ENCODE results near the gene NAPA. TPM values are rescaled to one million over a fixed set of nuclear protein-coding genes. Genes with fewer than 3 reads are reported as not detected.

Gene NAPA
- total and polyA plus RNA-seq, 10 of the 15 experiments (the other 5 are each of a cell fraction or from before 2014, with no cell fraction given) = 8.2 to 193 (median 102) TPM

DNA sequence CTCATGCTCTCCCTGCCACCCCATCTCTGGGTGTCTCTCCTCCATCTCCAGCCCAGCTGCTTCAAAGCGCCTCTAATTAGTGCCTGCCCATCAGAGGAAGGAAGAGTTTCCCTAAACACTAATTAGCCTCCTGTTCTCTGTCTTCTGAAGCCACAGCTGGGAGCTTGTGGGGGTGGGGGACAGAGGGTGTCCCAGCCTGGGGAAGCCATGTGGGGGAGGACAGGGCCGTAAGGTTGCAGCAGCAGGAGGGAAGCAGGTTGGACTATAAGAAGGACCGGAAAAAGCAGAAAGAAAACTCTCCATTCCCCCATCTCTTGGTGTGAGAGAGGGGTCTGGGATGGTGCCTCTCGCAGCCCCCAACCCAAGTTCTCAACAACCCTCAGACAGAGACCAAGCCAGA, 69.3 kb downstream of the NAPA start:
- no TSS peak for BruUV-seq (replicated peaks)
- no peaks in the 10 kb centered on the region for H4K20me1 ChIP-seq (ENCODE audit: control insufficient read depth, insufficient read depth)
- in situ Hi-C loops (cut with MboI) (no loop called here), intact Hi-C loops (cut with micrococcal nuclease; ENCODE audit: unreplicated experiment) (no loop called here)
- no peaks in the 10 kb centered on the region for H3K36me3 ChIP-seq (ENCODE audit: control insufficient read depth in 2 of 2, insufficient read depth in 2 of 2, low read length in 1 of 2)
- H3K9me3 ChIP-seq (replicated peaks; ENCODE audit: control insufficient read depth, insufficient read depth, low read length) = no peaks in the 10 kb centered on the region; the same call in 2 of the 3 replicates
- ChIA-PET SMC1A (ENCODE audit: uncharacterized antibody, unreplicated experiment) (no interaction called here), RAD21 (ENCODE audit: unreplicated experiment) (interaction anchor here (1.0 kb wide), 1 partner anchor 9 kb away, joined by 3 read pairs; no protein-coding TSS in a partner anchor), CTCF (interaction anchor here (1.6 kb wide), 1 partner anchor 8 kb away, joined by 7 read pairs; no protein-coding TSS in a partner anchor), POLR2A (no interaction called here)
- FAIRE-seq = no peak
- no peak for TF ChIP-seq MXI1 (IDR thresholded peaks at IDR 0.05; ENCODE audit: low read depth, low read length)
- TF ChIP-seq, protein P1, sequence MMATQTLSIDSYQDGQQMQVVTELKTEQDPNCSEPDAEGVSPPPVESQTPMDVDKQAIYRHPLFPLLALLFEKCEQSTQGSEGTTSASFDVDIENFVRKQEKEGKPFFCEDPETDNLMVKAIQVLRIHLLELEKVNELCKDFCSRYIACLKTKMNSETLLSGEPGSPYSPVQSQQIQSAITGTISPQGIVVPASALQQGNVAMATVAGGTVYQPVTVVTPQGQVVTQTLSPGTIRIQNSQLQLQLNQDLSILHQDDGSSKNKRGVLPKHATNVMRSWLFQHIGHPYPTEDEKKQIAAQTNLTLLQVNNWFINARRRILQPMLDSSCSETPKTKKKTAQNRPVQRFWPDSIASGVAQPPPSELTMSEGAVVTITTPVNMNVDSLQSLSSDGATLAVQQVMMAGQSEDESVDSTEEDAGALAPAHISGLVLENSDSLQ (IDR thresholded peaks at IDR 0.05) = peak; percentile 32; the same call in 1 of the 2 replicates
- no peak overlapping the region for H3K27ac ChIP-seq (ENCODE audit: control insufficient read depth, insufficient read depth)
- no peak overlapping the region for H3K4me3 ChIP-seq
- H3K4me1 ChIP-seq (ENCODE audit: control insufficient read depth, insufficient read depth, low read length) = peaks cover 10% of the 10 kb centered on the region
- no peak overlapping the region; the same call in 1 of the 2 replicates for H3K9ac ChIP-seq (ENCODE audit: control insufficient read depth, insufficient read depth, low read length)
- no peak for ATAC-seq
- peaks cover 3 to 7% of the 10 kb centered on the region in 2 experiments; a peak in 3 of 4 replicates for H3K27me3 ChIP-seq (replicated peaks in 1 of 2; ENCODE audit: control insufficient read depth in 2 of 2, insufficient read depth in 2 of 2, low read length in 1 of 2)
- no peak for DNase-seq (ENCODE audit: low read depth, low spot score)
- 46% methylated on average over 4 of the region's 4 CpGs for WGBS (ENCODE audit: insufficient coverage, insufficient replicate concordance, low lambda C conversion rate, missing lambda C conversion rate)
- H2AFZ ChIP-seq (ENCODE audit: control insufficient read depth, low read depth, low read length) = no peak overlapping the region
- peak overlapping the region; percentile 55; the same call in 1 of the 2 replicates for H3K4me2 ChIP-seq (ENCODE audit: control insufficient read depth, insufficient read depth)
- H3K79me2 ChIP-seq (ENCODE audit: control insufficient read depth, insufficient read depth, low read length) = no peaks in the 10 kb centered on the region

DNA sequence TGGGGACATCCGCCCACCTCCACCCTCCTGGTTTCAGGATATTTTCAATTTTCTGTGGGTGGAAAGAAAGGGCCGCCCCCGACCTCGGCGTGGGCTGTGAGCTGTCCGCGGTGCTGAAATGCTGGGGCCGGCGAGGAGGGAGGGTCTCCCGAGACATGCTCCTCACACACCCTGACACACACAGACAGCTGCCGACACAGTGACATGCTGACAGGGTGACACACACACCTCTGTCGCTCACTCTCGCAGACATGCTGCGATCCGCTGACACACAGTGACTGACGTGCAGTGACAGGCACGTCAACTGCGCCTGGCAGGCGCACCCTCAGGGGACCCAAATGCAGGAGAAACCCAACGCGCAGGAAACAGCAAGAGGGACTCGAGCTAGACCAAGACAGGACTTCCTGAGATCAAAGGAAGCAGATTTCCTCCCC, 70.5 kb downstream of the NAPA start:
- no TSS peak for BruUV-seq (replicated peaks)
- POLR2A ChIA-PET = no interaction called here
- Histone ChIP-seq H3K4me3 (no peak overlapping the region), H3K4me2 (ENCODE audit: control insufficient read depth, insufficient read depth) (no peak overlapping the region), H3K27ac (ENCODE audit: control insufficient read depth, insufficient read depth) (no peak overlapping the region), H4K20me1 (ENCODE audit: control insufficient read depth, insufficient read depth) (no peaks in the 10 kb centered on the region), H3K79me2 (ENCODE audit: control insufficient read depth, insufficient read depth, low read length) (no peaks in the 10 kb centered on the region), H3K27me3 (replicated peaks in 1 of 2; ENCODE audit: control insufficient read depth in 2 of 2, insufficient read depth in 2 of 2, low read length in 1 of 2) (peaks cover 3 to 7% of the 10 kb centered on the region in 2 experiments; a peak in 3 of 4 replicates), H3K36me3 (ENCODE audit: control insufficient read depth in 2 of 2, insufficient read depth in 2 of 2, low read length in 1 of 2) (no peaks in the 10 kb centered on the region), H3K9me3 (replicated peaks; ENCODE audit: control insufficient read depth, insufficient read depth, low read length) (no peaks in the 10 kb centered on the region; the same call in 2 of the 3 replicates), H2AFZ (ENCODE audit: control insufficient read depth, low read depth, low read length) (no peak overlapping the region), H3K4me1 (ENCODE audit: control insufficient read depth, insufficient read depth, low read length) (peaks cover 10% of the 10 kb centered on the region), H3K9ac (ENCODE audit: control insufficient read depth, insufficient read depth, low read length) (no peak overlapping the region)
- no peak for ATAC-seq
- RAD21 ChIA-PET (ENCODE audit: unreplicated experiment) = no interaction called here
- FAIRE-seq = no peak
- no peak for DNase-seq (ENCODE audit: low read depth, low spot score)
- 43% methylated on average over 21 of the region's 22 CpGs for WGBS (ENCODE audit: insufficient coverage, insufficient replicate concordance, low lambda C conversion rate, missing lambda C conversion rate)
- SMC1A ChIA-PET (ENCODE audit: uncharacterized antibody, unreplicated experiment) = no interaction called here
- in situ Hi-C loops (cut with MboI) = no loop called here
- CTCF ChIA-PET = interaction anchor here (0.9 kb wide), 1 partner anchor 263 kb away, joined by 3 read pairs; no protein-coding TSS in a partner anchor
- intact Hi-C loops (cut with micrococcal nuclease; ENCODE audit: unreplicated experiment) = no loop called here
- TF ChIP-seq TCF3 (IDR thresholded peaks at IDR 0.05; ENCODE audit: borderline replicate concordance, insufficient read depth, low read depth, low read length) = 0 out of 2 replicates have a peak, but pooled peaks have one; percentile 65
- no peak for TF ChIP-seq POLR2AphosphoS5 (IDR thresholded peaks at IDR 0.05; ENCODE audit: low read length)
- TF ChIP-seq EP300 (IDR thresholded peaks at IDR 0.05; ENCODE audit: borderline replicate concordance in 1 of 2, control insufficient read depth in 1 of 2, low read depth in 2 of 2, low read length in 2 of 2) = no peak
- TF ChIP-seq, protein P2, sequence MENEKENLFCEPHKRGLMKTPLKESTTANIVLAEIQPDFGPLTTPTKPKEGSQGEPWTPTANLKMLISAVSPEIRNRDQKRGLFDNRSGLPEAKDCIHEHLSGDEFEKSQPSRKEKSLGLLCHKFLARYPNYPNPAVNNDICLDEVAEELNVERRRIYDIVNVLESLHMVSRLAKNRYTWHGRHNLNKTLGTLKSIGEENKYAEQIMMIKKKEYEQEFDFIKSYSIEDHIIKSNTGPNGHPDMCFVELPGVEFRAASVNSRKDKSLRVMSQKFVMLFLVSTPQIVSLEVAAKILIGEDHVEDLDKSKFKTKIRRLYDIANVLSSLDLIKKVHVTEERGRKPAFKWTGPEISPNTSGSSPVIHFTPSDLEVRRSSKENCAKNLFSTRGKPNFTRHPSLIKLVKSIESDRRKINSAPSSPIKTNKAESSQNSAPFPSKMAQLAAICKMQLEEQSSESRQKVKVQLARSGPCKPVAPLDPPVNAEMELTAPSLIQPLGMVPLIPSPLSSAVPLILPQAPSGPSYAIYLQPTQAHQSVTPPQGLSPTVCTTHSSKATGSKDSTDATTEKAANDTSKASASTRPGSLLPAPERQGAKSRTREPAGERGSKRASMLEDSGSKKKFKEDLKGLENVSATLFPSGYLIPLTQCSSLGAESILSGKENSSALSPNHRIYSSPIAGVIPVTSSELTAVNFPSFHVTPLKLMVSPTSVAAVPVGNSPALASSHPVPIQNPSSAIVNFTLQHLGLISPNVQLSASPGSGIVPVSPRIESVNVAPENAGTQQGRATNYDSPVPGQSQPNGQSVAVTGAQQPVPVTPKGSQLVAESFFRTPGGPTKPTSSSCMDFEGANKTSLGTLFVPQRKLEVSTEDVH (IDR thresholded peaks at IDR 0.05; ENCODE audit: low read depth, partially characterized antibody) = no peak
- TF ChIP-seq HDGF (IDR thresholded peaks at IDR 0.05) = no peak
- TF ChIP-seq WRNIP1 (IDR thresholded peaks at IDR 0.05; ENCODE audit: borderline replicate concordance, low read depth, low read length) = no peak

Measured in GM12878 (cell line).